GM23248 (cell line): ENCODE results near the gene FBXO7.

Experiments used
- EZH2 ChIP-seq: fragments of 200-600 bp; sonication (generic); IDR thresholded peaks from 2 replicates; pipeline ENCODE4 v1.6.1; 2018; ENCODE audit warnings: antibody characterized with exemption, mild to moderate bottlenecking; ENCODE audit not compliant: insufficient read depth, poor library complexity, severe bottlenecking
- EZH2phosphoT487 ChIP-seq: fragments of 200-600 bp; sonication (generic); IDR thresholded peaks from 2 replicates; pipeline ENCODE4 v1.6.1; 2018; ENCODE audit warnings: antibody characterized with exemption, moderate library complexity, mild to moderate bottlenecking, low read depth; ENCODE audit not compliant: insufficient read depth

DNA sequence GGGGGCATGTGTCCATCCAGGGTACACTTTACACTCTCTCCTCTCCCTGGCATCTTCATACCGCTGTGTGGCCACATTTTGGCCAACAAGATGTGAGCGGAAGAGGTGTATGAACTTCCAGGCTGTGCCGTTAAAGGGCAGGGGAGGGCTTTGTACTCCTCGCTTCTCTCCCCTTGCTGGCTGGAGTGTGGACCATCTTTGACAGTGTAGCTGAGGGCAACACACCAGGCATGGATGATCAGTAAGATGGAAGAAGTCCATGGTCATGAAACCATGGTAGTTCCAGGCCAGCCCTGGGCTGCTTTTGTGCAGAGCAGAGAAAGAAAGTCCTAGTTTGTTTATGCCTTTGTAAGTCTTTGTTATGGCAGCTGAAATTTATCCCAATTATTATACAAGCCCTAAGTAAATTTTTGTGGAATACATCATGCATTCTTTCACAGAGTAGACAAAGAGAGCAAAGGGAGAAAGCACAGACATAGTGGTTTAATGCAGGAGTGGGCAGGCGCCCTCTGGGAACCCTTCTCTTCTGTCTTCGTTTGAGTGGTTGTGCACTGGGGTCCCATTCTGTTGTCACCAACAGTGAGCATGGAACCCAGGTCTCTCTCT is 70.4 kb downstream of the FBXO7 start:
- TF ChIP-seq EZH2, result no peak
- no peak for TF ChIP-seq EZH2phosphoT487
